Right lobe of liver (tissue), 4 donors: ENCODE results near the gene LRRC43.

Experiments
- CTCF ChIP-seq, 4 donors: fragments of 200-600 bp in 3 of 4; fragments of 450-650 bp in 1 of 4; IDR thresholded peaks; one replicate each; pipeline versions ENCODE4 v1.5.1 to v1.8.0; 2016 to 2022; ENCODE audit warnings: antibody characterized with exemption in 4 of 4, mild to moderate bottlenecking in 2 of 4
- POLR2A ChIP-seq: fragments of 450-650 bp; IDR thresholded peaks from one replicate; pipeline ENCODE4 v1.6.1; 2017; ENCODE audit warnings: antibody characterized with exemption, mild to moderate bottlenecking
- donor health status: DM: no; HTN: no; CAD: no.
- donor health status: DM: no; HTN: no; CAD: no.
- donor health status: DM: no; HTN: yes; CAD: no.

DNA sequence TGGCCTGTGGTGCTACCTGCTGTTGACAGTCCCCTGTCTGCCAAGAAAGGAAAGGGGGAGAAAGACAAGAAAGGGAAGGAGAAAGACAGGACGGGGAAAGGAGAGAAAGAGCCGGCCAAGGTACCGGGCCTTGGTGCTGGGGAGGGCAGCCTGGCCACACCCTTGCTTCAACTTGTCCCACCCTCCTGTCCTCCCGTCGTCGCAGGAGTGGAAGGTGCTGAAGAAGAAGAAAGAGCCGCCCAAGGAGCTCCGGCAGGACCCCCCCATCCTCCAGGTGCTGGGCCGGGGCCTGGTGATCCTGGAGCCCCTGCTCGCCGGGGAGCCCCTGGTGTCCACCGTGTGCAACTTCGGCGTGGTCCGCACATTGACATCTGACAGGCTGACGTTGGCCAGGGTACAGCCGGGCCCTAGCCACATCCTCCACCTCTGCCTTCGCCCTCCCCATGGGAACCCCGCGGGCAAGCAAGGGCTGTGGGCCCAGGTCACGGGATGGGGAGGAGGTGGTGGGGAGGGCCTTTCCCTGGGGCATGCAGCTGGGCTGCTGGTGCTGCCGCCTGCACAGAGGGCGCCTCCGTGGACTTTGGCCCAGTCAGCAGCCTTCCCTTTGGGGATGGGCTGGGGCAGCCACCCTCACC, 17.7 kb downstream of the LRRC43 start:
- TF ChIP-seq CTCF (IDR thresholded peaks at IDR 0.05) (no peak), POLR2A (no peak)
